Keratinocyte (primary cell): ENCODE data around the gene G6PD.

ENCODE experiments used
- EZH2 ChIP-seq: IDR thresholded peaks from one replicate; pipeline ENCODE4 v1.6.1; 2012; ENCODE audit warnings: inconsistent platforms, mild to moderate bottlenecking, low read length, moderate library complexity
- TF ChIP-seq, protein P1 (sequence below), 3 experiments: IDR thresholded peaks in 1 of 3; conservative IDR thresholded peaks in 1 of 3; optimal IDR thresholded peaks in 1 of 3; 2 replicates in 2 of 3; 3 replicates in 1 of 3; pipeline versions ENCODE3 to v1.5.1; 2011; ENCODE audit warnings: low read length in 3 of 3, mild to moderate bottlenecking in 3 of 3, moderate library complexity in 2 of 3, control low read depth in 1 of 3, inconsistent platforms in 1 of 3; ENCODE audit not compliant: insufficient read depth in 2 of 3; ENCODE audit errors: extremely low read depth in 1 of 3

DNA sequence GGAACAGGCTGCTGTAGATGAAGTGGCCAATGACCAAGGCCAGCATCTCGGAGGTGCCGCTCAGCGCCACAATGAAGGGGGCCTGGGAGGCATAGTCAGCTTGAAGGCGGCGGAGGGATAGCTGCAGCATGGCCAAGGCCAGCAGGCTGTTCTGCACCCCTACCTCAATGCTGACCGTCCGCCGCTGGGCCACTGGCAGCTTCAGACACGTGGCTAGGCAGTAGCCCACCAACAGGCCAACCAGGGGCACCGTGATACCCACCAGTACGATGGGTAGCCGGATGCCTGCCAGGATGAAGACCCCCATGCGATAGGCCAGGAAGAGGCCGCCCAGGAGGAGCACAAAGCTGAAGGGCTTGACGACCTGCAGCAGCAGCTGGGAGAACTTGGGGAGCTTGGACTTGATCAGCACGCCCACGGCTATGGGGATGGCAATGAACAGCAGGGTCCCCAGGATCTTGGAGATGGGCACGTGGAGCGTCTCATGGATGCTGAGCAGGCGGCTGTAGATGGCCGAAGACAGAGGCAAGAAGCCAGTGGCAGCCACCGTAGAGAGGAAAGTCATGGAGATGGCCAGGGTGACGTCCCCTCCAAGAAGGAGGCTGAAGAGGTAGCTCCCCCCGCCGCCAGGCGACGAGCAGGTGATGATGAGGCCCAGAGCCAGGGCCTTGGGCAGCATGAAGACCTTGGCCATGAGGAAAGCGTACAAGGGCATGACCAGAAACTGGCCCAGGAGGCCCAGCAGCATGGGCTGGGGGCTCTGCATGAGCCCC is 58.9 kb downstream of the G6PD start:
- no peak for TF ChIP-seq EZH2
- TF ChIP-seq, protein P1, sequence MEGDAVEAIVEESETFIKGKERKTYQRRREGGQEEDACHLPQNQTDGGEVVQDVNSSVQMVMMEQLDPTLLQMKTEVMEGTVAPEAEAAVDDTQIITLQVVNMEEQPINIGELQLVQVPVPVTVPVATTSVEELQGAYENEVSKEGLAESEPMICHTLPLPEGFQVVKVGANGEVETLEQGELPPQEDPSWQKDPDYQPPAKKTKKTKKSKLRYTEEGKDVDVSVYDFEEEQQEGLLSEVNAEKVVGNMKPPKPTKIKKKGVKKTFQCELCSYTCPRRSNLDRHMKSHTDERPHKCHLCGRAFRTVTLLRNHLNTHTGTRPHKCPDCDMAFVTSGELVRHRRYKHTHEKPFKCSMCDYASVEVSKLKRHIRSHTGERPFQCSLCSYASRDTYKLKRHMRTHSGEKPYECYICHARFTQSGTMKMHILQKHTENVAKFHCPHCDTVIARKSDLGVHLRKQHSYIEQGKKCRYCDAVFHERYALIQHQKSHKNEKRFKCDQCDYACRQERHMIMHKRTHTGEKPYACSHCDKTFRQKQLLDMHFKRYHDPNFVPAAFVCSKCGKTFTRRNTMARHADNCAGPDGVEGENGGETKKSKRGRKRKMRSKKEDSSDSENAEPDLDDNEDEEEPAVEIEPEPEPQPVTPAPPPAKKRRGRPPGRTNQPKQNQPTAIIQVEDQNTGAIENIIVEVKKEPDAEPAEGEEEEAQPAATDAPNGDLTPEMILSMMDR (optimal IDR thresholded peaks at IDR 0.05 in 1 of 3, IDR thresholded peaks at IDR 0.05 in 1 of 3, conservative IDR thresholded peaks at IDR 0.05 in 1 of 3; ENCODE audit: extremely low read depth in 1 of 3, insufficient read depth in 2 of 3, low read length in 3 of 3), result no peak
